HFFc6 (cell line): ENCODE measurements around the gene ALK. TPM values are rescaled to one million over a fixed set of nuclear protein-coding genes. Genes with fewer than 3 reads are reported as not detected.

Experiments used
- DNase-seq: peaks from one replicate; pipeline ENCODE4 v3.0.0-alpha.2; 2018
- H3K27ac Mint-ChIP-seq: 2 replicates; pipeline ENCODE4 v1.8.0; 2020; ENCODE audit warnings: mild to moderate bottlenecking, mixed read lengths
- H3K27me3 Mint-ChIP-seq: 2 replicates; pipeline ENCODE4 v1.8.0; 2021; ENCODE audit warnings: mild to moderate bottlenecking, moderate library complexity, mixed read lengths; ENCODE audit not compliant: insufficient read depth
- H3K36me3 Mint-ChIP-seq: 2 replicates; pipeline ENCODE4 v1.8.0; 2021; ENCODE audit warnings: low read depth, mixed read lengths
- H3K4me1 Mint-ChIP-seq: 2 replicates; pipeline ENCODE4 v1.8.0; 2020; ENCODE audit warnings: low read depth, mixed read lengths
- H3K4me3 Mint-ChIP-seq: 2 replicates; pipeline ENCODE4 v1.8.0; 2020; ENCODE audit warnings: mild to moderate bottlenecking, moderate library complexity, mixed read lengths
- H3K9me3 Mint-ChIP-seq: 2 replicates; pipeline ENCODE4 v1.8.0; 2020; ENCODE audit warnings: mild to moderate bottlenecking, mixed read lengths
- CTCF ChIP-seq: fragments of 200-600 bp; sonication (generic); IDR thresholded peaks from 2 replicates; pipeline ENCODE4 v1.5.0; 2021; ENCODE audit warnings: antibody characterized with exemption, mild to moderate bottlenecking
- total RNA-seq, 6 experiments: library from RNA; stranded (reverse); fragmentation: NEBNext Ultra II Directional; extraction: Animal tissue kit (Norgen Biotek cat#: 25700); gene quantifications; 2 replicates in 1 of 6; 3 replicates in 5 of 6; pipeline ENCODE4 v1.2.3, GENCODE V29; 2021

The ALK gene
- total RNA-seq, 6 experiments from 2014 or later, result not detected

GRCh38 chr2:29691391-29691950 lies 229.9 kb downstream of the ALK start:
- Mint-ChIP-seq H3K27me3 (peaks cover 14% of the 10 kb centered on the region), H3K27ac (no peak overlapping the region), H3K9me3 (no peaks in the 10 kb centered on the region), H3K4me3 (no peak overlapping the region), H3K36me3 (no peaks in the 10 kb centered on the region), H3K4me1 (no peaks in the 10 kb centered on the region)
- no peak for TF ChIP-seq CTCF
- no peak for DNase-seq

- TF ChIP-seq CTCF, result no peak
- Mint-ChIP-seq H3K4me3 (no peak overlapping the region), H3K4me1 (no peaks in the 10 kb centered on the region), H3K27me3 (peaks cover 12% of the 10 kb centered on the region; the same call in 1 of the 2 replicates), H3K9me3 (no peaks in the 10 kb centered on the region), H3K27ac (no peak overlapping the region), H3K36me3 (no peaks in the 10 kb centered on the region)
- DNase-seq, result no peak
These were observed 231.7 kb downstream of the ALK start for GRCh38 chr2:29689666-29690065.

GRCh38 chr2:29688429-29688828 lies 233.0 kb downstream of the ALK start:
- no peaks in the 10 kb centered on the region for H3K36me3 Mint-ChIP-seq
- no peaks in the 10 kb centered on the region for H3K9me3 Mint-ChIP-seq
- H3K4me1 Mint-ChIP-seq, result no peaks in the 10 kb centered on the region
- no peak overlapping the region for H3K4me3 Mint-ChIP-seq
- DNase-seq, result no peak
- TF ChIP-seq CTCF, result no peak
- H3K27ac Mint-ChIP-seq, result no peak overlapping the region
- H3K27me3 Mint-ChIP-seq, result peaks cover 11% of the 10 kb centered on the region; the same call in 1 of the 2 replicates

- Mint-ChIP-seq H3K36me3 (no peaks in the 10 kb centered on the region), H3K27me3 (peaks cover 11% of the 10 kb centered on the region; the same call in 1 of the 2 replicates), H3K9me3 (no peaks in the 10 kb centered on the region), H3K4me3 (no peak overlapping the region), H3K27ac (no peak overlapping the region), H3K4me1 (no peaks in the 10 kb centered on the region)
- no peak for TF ChIP-seq CTCF
- no peak for DNase-seq
These were observed 234.3 kb downstream of the ALK start for GRCh38 chr2:29687121-29687520.

- H3K4me3 Mint-ChIP-seq, result no peak overlapping the region
- no peak overlapping the region for H3K27ac Mint-ChIP-seq
- no peaks in the 10 kb centered on the region for H3K9me3 Mint-ChIP-seq
- TF ChIP-seq CTCF, result no peak
- no peaks in the 10 kb centered on the region for H3K36me3 Mint-ChIP-seq
- DNase-seq, result no peak
- no peaks in the 10 kb centered on the region for H3K27me3 Mint-ChIP-seq
- no peaks in the 10 kb centered on the region for H3K4me1 Mint-ChIP-seq
These were observed 244.4 kb downstream of the ALK start for GRCh38 chr2:29676886-29677453.
